AG09309 (cell line): ENCODE measurements around the gene KLHL14.

Source experiments
- DNase-seq: peaks from one replicate; pipeline ENCODE4 v3.0.0-alpha.2; 2010; ENCODE audit warnings: low read depth
- H3K4me3 ChIP-seq: 2 replicates; pipeline ENCODE4 v1.5.1; 2011; ENCODE audit warnings: mild to moderate bottlenecking, low read depth, low read length, moderate library complexity; ENCODE audit not compliant: control insufficient read depth
- TF ChIP-seq, protein P1 (sequence below): IDR thresholded peaks from 2 replicates; pipeline ENCODE4 v1.5.1; 2011; ENCODE audit warnings: mild to moderate bottlenecking, low read depth, low read length, inconsistent platforms; ENCODE audit not compliant: insufficient read depth, control insufficient read depth; ENCODE audit errors: missing control alignments

Gene KLHL14

DNA sequence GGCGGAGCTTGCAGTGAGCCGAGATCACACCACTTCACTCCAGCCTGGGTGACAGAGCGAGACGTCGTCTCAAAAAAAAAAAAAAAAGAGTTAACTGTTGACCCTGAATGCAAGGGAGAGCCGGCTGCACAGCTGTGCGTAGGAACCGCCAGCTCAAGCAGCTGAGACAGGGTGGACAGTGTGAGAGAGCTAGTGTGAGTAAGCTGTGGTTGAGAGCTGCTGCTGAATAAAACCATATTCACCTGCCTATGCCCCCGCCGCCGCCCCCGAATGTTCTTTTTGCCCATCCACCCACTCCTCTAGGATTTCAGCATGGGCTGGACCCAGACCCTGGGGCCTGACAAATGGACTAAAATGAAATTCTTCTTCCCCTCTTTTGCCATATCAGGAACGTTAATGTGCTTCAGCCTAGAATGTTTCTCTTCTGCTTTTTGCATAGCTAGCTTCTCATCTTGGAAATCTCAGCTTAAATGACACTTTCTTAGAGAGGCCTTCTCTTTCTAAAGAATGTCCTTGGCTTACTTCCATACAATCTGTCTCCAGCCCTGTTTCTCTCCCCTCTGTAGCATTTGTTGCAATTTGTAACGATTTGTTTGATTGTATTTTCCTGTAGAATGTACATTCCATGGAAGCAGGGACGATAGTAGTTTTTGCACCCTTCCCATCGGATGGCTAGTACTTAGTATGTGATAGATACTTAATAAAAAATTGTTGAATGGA lies 142.7 kb downstream of the KLHL14 start:
- TF ChIP-seq, protein P1, sequence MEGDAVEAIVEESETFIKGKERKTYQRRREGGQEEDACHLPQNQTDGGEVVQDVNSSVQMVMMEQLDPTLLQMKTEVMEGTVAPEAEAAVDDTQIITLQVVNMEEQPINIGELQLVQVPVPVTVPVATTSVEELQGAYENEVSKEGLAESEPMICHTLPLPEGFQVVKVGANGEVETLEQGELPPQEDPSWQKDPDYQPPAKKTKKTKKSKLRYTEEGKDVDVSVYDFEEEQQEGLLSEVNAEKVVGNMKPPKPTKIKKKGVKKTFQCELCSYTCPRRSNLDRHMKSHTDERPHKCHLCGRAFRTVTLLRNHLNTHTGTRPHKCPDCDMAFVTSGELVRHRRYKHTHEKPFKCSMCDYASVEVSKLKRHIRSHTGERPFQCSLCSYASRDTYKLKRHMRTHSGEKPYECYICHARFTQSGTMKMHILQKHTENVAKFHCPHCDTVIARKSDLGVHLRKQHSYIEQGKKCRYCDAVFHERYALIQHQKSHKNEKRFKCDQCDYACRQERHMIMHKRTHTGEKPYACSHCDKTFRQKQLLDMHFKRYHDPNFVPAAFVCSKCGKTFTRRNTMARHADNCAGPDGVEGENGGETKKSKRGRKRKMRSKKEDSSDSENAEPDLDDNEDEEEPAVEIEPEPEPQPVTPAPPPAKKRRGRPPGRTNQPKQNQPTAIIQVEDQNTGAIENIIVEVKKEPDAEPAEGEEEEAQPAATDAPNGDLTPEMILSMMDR = no peak

GRCh38 chr18:32629292-32629691 lies 143.5 kb downstream of the KLHL14 start:
- H3K4me3 ChIP-seq = no peak overlapping the region
- TF ChIP-seq, protein P1 = no peak
- DNase-seq = no peak

More for the DNA sequence above, 142.7 kb downstream of the KLHL14 start:
- no peak for DNase-seq
- H3K4me3 ChIP-seq = no peak overlapping the region

- no peak overlapping the region for H3K4me3 ChIP-seq
- TF ChIP-seq, protein P1 = no peak
- no peak for DNase-seq
These were observed 148.6 kb downstream of the KLHL14 start for GRCh38 chr18:32624182-32624723.

DNA sequence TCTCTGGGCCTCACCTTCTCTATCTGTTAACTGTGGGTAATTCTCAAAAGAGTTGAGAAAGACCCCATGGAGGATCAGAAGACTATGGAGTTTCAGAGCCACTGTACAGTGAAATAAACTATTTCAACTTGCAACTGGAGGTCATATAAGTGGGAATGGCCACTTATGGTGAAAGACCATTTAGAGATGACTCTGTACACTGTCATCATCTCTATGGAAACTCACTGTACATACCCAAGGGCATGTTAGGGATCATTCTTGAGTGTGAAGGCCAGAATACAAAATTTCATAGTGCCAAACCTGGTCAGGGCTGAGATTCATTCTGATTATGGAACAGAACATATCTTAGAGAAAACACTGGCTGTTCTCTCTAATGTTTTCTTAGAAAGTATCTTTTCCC lies 149.3 kb downstream of the KLHL14 start:
- H3K4me3 ChIP-seq = no peak overlapping the region
- DNase-seq = no peak
- TF ChIP-seq, protein P1 = no peak
